Left cardiac atrium (tissue), 4 donors: ENCODE data around the gene ZBTB16. TPM values are rescaled to one million over a fixed set of nuclear protein-coding genes. Genes with fewer than 3 reads are reported as not detected.

Experiments
- ATAC-seq, 2 donors: fragments of 200-7000 bp; cut with Tn5 transposase; one replicate each; pipeline ENCODE4 v1.9.1; 2020; ENCODE audit warnings: mild to moderate bottlenecking in 2 of 2, moderate library complexity in 2 of 2
- DNase-seq: peaks from one replicate; pipeline ENCODE4 v3.0.0-alpha.2; 2020
- intact Hi-C, 2 donors: fragments of 100-400 bp; cut with DNase I; formaldehyde crosslinking; loops; one replicate each; pipeline versions ENCODE4 v1.14.1 to v1.15.1; 2022 to 2023
- total RNA-seq, 2 donors: library from RNA; stranded (reverse); fragmentation: NEBNext Ultra II Directional; extraction: Animal tissue kit (Norgen Biotek cat#: 25700); gene quantifications; one replicate each; pipeline ENCODE4 v1.2.1, GENCODE V29; 2021
- donor health status: DM: no; HTN: yes; CAD: no.
- donor health status: DM: no; HTN: yes; CAD: no; lungs with severe emphysema.
- donor health status: DM: yes; HTN: yes; CAD: no.
- donor health status: Dilated cardiomyopathy.

ZBTB16 gene
- total RNA-seq, 2 donors from 2014 or later: 65.2 to 79.5 TPM

- ATAC-seq (peak; percentile 12), DNase-seq (no peak)
- intact Hi-C loops: no loop called here
These were observed 107.4 kb downstream of the ZBTB16 start for GRCh38 chr11:114166897-114167323.

- no peak for DNase-seq
- intact Hi-C loops: no loop called here
- no peak for ATAC-seq
These were observed 107.8 kb downstream of the ZBTB16 start for GRCh38 chr11:114167355-114167754.

GRCh38 chr11:114167771-114168448 lies 108.4 kb downstream of the ZBTB16 start:
- ATAC-seq (no peak), DNase-seq (no peak)
- intact Hi-C loops: no loop called here

GRCh38 chr11:114168691-114169090 lies 109.2 kb downstream of the ZBTB16 start:
- intact Hi-C loops: no loop called here
- DNase-seq (no peak), ATAC-seq (no peak)

GRCh38 chr11:114169321-114169749 lies 109.8 kb downstream of the ZBTB16 start:
- DNase-seq: no peak
- intact Hi-C loops: no loop called here
- ATAC-seq: no peak

- ATAC-seq: no peak
- intact Hi-C loops: loop anchor here in 1 of 2 donors (10.0 kb wide), 1 partner anchor 85 kb away; no protein-coding TSS in a partner anchor
- no peak for DNase-seq
These were observed 110.3 kb downstream of the ZBTB16 start for GRCh38 chr11:114169821-114170220.

GRCh38 chr11:114170226-114170625 lies 110.7 kb downstream of the ZBTB16 start:
- ATAC-seq (no peak), DNase-seq (no peak)
- intact Hi-C loops: loop anchor here in 1 of 2 donors (10.0 kb wide), 1 partner anchor 85 kb away; no protein-coding TSS in a partner anchor

- DNase-seq (peak; percentile 97), ATAC-seq (peak; percentile 61 to 81)
- intact Hi-C loops: loop anchor here in 1 of 2 donors (10.0 kb wide), 1 partner anchor 83 kb away; no protein-coding TSS in a partner anchor
These were observed 111.9 kb downstream of the ZBTB16 start for GRCh38 chr11:114171257-114172054.

- no peak for DNase-seq
- intact Hi-C loops: loop anchor here in 1 of 2 donors (10.0 kb wide), 1 partner anchor 83 kb away; no protein-coding TSS in a partner anchor
- ATAC-seq: no peak
These were observed 112.7 kb downstream of the ZBTB16 start for GRCh38 chr11:114172055-114172861.

- ATAC-seq (peak; percentile 60 to 84), DNase-seq (peak; percentile 65)
- intact Hi-C loops: loop anchor here in 1 of 2 donors (10.0 kb wide), 1 partner anchor 82 kb away; no protein-coding TSS in a partner anchor
These were observed 113.4 kb downstream of the ZBTB16 start for GRCh38 chr11:114172871-114173444.

GRCh38 chr11:114173843-114174242 lies 114.3 kb downstream of the ZBTB16 start:
- ATAC-seq (no peak), DNase-seq (no peak)
- intact Hi-C loops: loop anchor here in 1 of 2 donors (10.0 kb wide), 1 partner anchor 81 kb away; no protein-coding TSS in a partner anchor

GRCh38 chr11:114174712-114175495 lies 115.4 kb downstream of the ZBTB16 start:
- ATAC-seq (no peak), DNase-seq (no peak)
- intact Hi-C loops: loop anchor here in 1 of 2 donors (5.0 to 10.0 kb wide), 2 partner anchors 80 to 113 kb away; no protein-coding TSS in a partner anchor

- intact Hi-C loops: loop anchor here in 1 of 2 donors (5.0 to 10.0 kb wide), 2 partner anchors 79 to 113 kb away; no protein-coding TSS in a partner anchor
- DNase-seq (no peak), ATAC-seq (no peak)
These were observed 116.2 kb downstream of the ZBTB16 start for GRCh38 chr11:114175706-114176105.

GRCh38 chr11:114176321-114176720 lies 116.8 kb downstream of the ZBTB16 start:
- intact Hi-C loops: loop anchor here in 1 of 2 donors (5.0 to 10.0 kb wide), 2 partner anchors 78 to 114 kb away; no protein-coding TSS in a partner anchor
- DNase-seq (no peak), ATAC-seq (no peak)

- ATAC-seq (no peak), DNase-seq (no peak)
- intact Hi-C loops: loop anchor here (2.0 to 10.0 kb wide), 3 partner anchors 16 to 116 kb away; no protein-coding TSS in a partner anchor
These were observed 119.1 kb downstream of the ZBTB16 start for GRCh38 chr11:114178656-114179055.

- peak; percentile 91 to 93 for ATAC-seq
- intact Hi-C loops: loop anchor here (2.0 to 10.0 kb wide), 3 partner anchors 17 to 117 kb away; no protein-coding TSS in a partner anchor
These were observed 119.9 kb downstream of the ZBTB16 start for GRCh38 chr11:114179234-114179941.

More at GRCh38 chr11:114179234-114179941, 119.9 kb downstream of the ZBTB16 start:
- DNase-seq: peak; percentile 86
